Testis (tissue), 2 donors: ENCODE results near the gene XKR7.

Experiments
- CTCF ChIP-seq, 3 experiments: fragments of 450-650 bp in 2 of 3; fragments of 200-600 bp in 1 of 3; sonication (generic) in 1 of 3; IDR thresholded peaks; one replicate each; pipeline ENCODE4 v1.5.1; 2016 to 2019; ENCODE audit warnings: antibody characterized with exemption in 3 of 3, mild to moderate bottlenecking in 2 of 3, moderate library complexity in 1 of 3
- POLR2A ChIP-seq: fragments of 450-650 bp; IDR thresholded peaks from one replicate; pipeline ENCODE4 v1.6.1; 2017; ENCODE audit warnings: antibody characterized with exemption, mild to moderate bottlenecking, moderate library complexity

DNA sequence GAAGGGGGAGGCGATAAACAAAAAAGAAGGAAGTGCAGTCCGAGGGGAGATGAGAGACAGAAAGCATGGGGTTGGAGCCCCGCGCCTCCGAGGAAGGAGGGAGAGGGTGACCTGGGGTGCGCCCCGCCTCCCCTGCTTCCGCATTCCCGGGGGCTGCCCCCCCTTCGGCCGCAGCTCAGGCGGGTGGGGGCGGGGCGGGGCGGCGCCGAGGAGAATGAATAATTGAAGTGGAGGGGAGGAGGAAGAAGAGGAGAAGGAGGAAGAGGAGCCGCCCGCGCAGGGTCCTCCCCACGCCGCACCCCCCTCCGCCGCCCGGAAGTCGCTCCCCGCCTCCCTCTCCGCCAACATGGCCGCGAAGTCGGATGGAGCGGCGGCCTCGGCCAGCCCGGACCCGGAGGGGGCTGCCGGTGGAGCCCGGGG lies at the start of gene XKR7:
- no peak for TF ChIP-seq CTCF (IDR thresholded peaks at IDR 0.05)
- TF ChIP-seq POLR2A, result no peak
